C4-2B (cell line): Measurements from ENCODE around the gene PROKR2.

Experiments used
- H3K27ac ChIP-seq: fragments of 450-650 bp; 2 replicates; pipeline ENCODE4 v1.5.1; 2017
- CTCF ChIP-seq: fragments of 450-650 bp; conservative IDR thresholded peaks from 2 replicates; pipeline ENCODE4 v1.5.1; 2017; ENCODE audit warnings: mild to moderate bottlenecking
- ZFX ChIP-seq: fragments of 450-650 bp; IDR thresholded peaks from 2 replicates; pipeline ENCODE4 v1.6.1; 2017

PROKR2 gene

DNA sequence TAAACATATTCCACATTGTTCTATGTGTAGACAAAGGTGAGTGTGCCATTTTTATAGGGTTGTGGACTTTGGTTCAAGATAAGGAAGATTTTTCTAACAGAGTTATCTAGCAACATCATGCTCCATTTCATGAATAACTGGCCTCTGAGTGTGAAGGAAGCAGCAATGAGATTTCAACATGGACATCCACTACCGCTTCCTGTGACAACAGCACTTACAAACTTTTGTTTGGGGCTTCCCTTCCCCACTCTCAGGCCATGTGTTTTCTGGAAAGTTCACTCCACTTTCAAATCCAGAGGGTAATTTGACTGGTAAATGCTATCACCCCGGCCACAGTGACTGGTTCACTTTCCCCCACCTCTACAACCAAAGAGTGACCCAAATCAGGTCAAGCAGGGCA, 38.1 kb upstream of the PROKR2 start:
- no peak overlapping the region for H3K27ac ChIP-seq
- TF ChIP-seq CTCF (no peak), ZFX (no peak)

GRCh38 chr20:5353624-5354496, 37.1 kb upstream of the PROKR2 start:
- TF ChIP-seq ZFX (no peak), CTCF (no peak)
- no peak overlapping the region for H3K27ac ChIP-seq

- TF ChIP-seq ZFX (no peak), CTCF (no peak)
- no peak overlapping the region for H3K27ac ChIP-seq
Observed at GRCh38 chr20:5349448-5349847, 32.7 kb upstream of the PROKR2 start.

DNA sequence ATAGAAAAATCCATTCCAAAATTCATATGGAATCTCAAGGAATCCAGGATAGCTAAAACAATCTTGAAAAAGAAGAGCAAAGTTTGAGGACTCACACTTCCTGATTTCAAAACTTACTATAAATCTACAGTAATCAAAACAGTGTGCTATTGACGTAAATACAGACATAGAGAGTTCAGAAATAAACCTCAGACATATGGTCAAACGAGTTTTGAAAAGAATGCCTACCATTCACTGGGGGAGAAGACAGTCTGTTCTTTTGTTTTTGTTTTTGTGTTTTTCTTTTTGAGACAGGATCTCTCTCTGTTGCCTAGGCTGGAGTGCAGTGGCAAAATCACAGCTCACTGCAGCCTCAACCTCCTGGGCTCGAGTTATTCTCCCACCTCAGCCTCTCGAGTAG, 25.3 kb upstream of the PROKR2 start:
- TF ChIP-seq ZFX, result no peak
- no peak for TF ChIP-seq CTCF
- no peak overlapping the region for H3K27ac ChIP-seq

GRCh38 chr20:5331340-5331739, 14.6 kb upstream of the PROKR2 start:
- H3K27ac ChIP-seq, result no peak overlapping the region
- TF ChIP-seq ZFX (no peak), CTCF (no peak)

- H3K27ac ChIP-seq, result no peak overlapping the region
- no peak for TF ChIP-seq CTCF
- no peak for TF ChIP-seq ZFX
Observed at GRCh38 chr20:5328268-5328667, 11.5 kb upstream of the PROKR2 start.

DNA sequence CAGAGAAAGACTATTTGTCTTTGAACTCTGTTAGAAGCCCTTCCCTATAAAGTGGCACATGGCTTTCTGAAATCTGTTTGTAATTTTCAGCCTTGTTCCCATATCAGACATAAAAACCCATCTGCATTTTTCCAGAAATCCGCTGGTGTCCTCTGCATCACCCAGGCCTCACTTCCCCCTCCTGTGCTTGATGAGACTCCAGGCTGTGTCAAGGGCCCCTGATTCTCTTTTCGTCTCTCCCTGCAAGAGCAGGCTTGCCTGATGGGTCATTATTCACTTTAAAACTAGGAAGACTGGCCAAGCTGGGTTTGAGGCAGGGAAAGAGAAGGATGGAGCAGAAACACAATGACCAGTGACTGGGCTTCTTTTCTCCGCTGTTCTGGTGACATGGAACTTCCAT, 10.6 kb upstream of the PROKR2 start:
- TF ChIP-seq ZFX, result no peak
- TF ChIP-seq CTCF, result no peak
- no peak overlapping the region for H3K27ac ChIP-seq
